ENCODE results near the gene EGFLAM. TPM values are rescaled to one million over a fixed set of nuclear protein-coding genes. Genes with fewer than 3 reads are reported as not detected.

Gene EGFLAM
- total RNA-seq, 1 experiment from 2014 or later, result 9.3 TPM

GRCh38 chr5:38339446-38339845 lies 81.1 kb downstream of the EGFLAM start:
- no peaks in the 10 kb centered on the region for H3K27me3 Mint-ChIP-seq (ENCODE audit: insufficient read depth, unreplicated experiment)
- no peak overlapping the region for H3K27ac Mint-ChIP-seq (ENCODE audit: low read depth, unreplicated experiment)
- H3K4me3 Mint-ChIP-seq (ENCODE audit: unreplicated experiment), result no peak overlapping the region
- intact Hi-C loops (cut with micrococcal nuclease), result no loop called here
- TF ChIP-seq CTCF (IDR thresholded peaks at IDR 0.05; ENCODE audit: unreplicated experiment), result no peak
- ChIA-PET CTCF (interaction anchor here (1.0 kb wide), 1 partner anchor 43 kb away, joined by 4 read pairs; no protein-coding TSS in a partner anchor), POLR2A (interaction anchor here (0.7 kb wide), 1 partner anchor 625 kb away, joined by 3 read pairs; no protein-coding TSS in a partner anchor)
- no peaks in the 10 kb centered on the region for H3K9me3 Mint-ChIP-seq (ENCODE audit: unreplicated experiment)
- H3K4me1 Mint-ChIP-seq (ENCODE audit: insufficient read depth, unreplicated experiment), result no peaks in the 10 kb centered on the region
- H3K36me3 Mint-ChIP-seq (ENCODE audit: insufficient read depth, unreplicated experiment), result no peaks in the 10 kb centered on the region
- BruUV-seq (replicated peaks), result no TSS peak
- DNase-seq (ENCODE audit: unreplicated experiment), result no peak

- TF ChIP-seq CTCF (IDR thresholded peaks at IDR 0.05; ENCODE audit: unreplicated experiment), result no peak
- POLR2A ChIA-PET, result interaction anchor here (1.2 kb wide), 1 partner anchor 12 kb away, joined by 3 read pairs; no protein-coding TSS in a partner anchor
- CTCF ChIA-PET, result no interaction called here
- intact Hi-C loops (cut with micrococcal nuclease), result no loop called here
- BruUV-seq (replicated peaks), result no TSS peak
- Mint-ChIP-seq H3K9me3 (ENCODE audit: unreplicated experiment) (no peaks in the 10 kb centered on the region), H3K27ac (ENCODE audit: low read depth, unreplicated experiment) (no peak overlapping the region), H3K4me1 (ENCODE audit: insufficient read depth, unreplicated experiment) (no peaks in the 10 kb centered on the region), H3K27me3 (ENCODE audit: insufficient read depth, unreplicated experiment) (no peaks in the 10 kb centered on the region), H3K4me3 (ENCODE audit: unreplicated experiment) (no peak overlapping the region), H3K36me3 (ENCODE audit: insufficient read depth, unreplicated experiment) (no peaks in the 10 kb centered on the region)
- no peak for DNase-seq (ENCODE audit: unreplicated experiment)
These were observed 82.7 kb downstream of the EGFLAM start for GRCh38 chr5:38341056-38341455.

- no peaks in the 10 kb centered on the region for H3K9me3 Mint-ChIP-seq (ENCODE audit: unreplicated experiment)
- no peak for DNase-seq (ENCODE audit: unreplicated experiment)
- no peak overlapping the region for H3K27ac Mint-ChIP-seq (ENCODE audit: low read depth, unreplicated experiment)
- CTCF ChIA-PET, result interaction anchor here (0.7 kb wide), 1 partner anchor 38 kb away, joined by 3 read pairs; no protein-coding TSS in a partner anchor
- no peaks in the 10 kb centered on the region for H3K27me3 Mint-ChIP-seq (ENCODE audit: insufficient read depth, unreplicated experiment)
- no peak overlapping the region for H3K4me3 Mint-ChIP-seq (ENCODE audit: unreplicated experiment)
- TF ChIP-seq CTCF (IDR thresholded peaks at IDR 0.05; ENCODE audit: unreplicated experiment), result no peak
- no peaks in the 10 kb centered on the region for H3K36me3 Mint-ChIP-seq (ENCODE audit: insufficient read depth, unreplicated experiment)
- BruUV-seq (replicated peaks), result no TSS peak
- H3K4me1 Mint-ChIP-seq (ENCODE audit: insufficient read depth, unreplicated experiment), result no peaks in the 10 kb centered on the region
- POLR2A ChIA-PET, result interaction anchor here (1.2 kb wide), 1 partner anchor 12 kb away, joined by 3 read pairs; no protein-coding TSS in a partner anchor
- intact Hi-C loops (cut with micrococcal nuclease), result no loop called here
These were observed 83.3 kb downstream of the EGFLAM start for GRCh38 chr5:38341641-38342040.

- DNase-seq (ENCODE audit: unreplicated experiment), result no peak
- POLR2A ChIA-PET, result interaction anchor here (1.2 kb wide), 1 partner anchor 13 kb away, joined by 3 read pairs; no protein-coding TSS in a partner anchor
- Mint-ChIP-seq H3K27me3 (ENCODE audit: insufficient read depth, unreplicated experiment) (no peaks in the 10 kb centered on the region), H3K4me1 (ENCODE audit: insufficient read depth, unreplicated experiment) (peaks cover 3% of the 10 kb centered on the region), H3K9me3 (ENCODE audit: unreplicated experiment) (no peaks in the 10 kb centered on the region), H3K4me3 (ENCODE audit: unreplicated experiment) (no peak overlapping the region), H3K36me3 (ENCODE audit: insufficient read depth, unreplicated experiment) (no peaks in the 10 kb centered on the region), H3K27ac (ENCODE audit: low read depth, unreplicated experiment) (no peak overlapping the region)
- TF ChIP-seq CTCF (IDR thresholded peaks at IDR 0.05; ENCODE audit: unreplicated experiment), result no peak
- intact Hi-C loops (cut with micrococcal nuclease), result no loop called here
- CTCF ChIA-PET, result interaction anchor here (0.7 kb wide), 1 partner anchor 39 kb away, joined by 3 read pairs; no protein-coding TSS in a partner anchor
- BruUV-seq (replicated peaks), result no TSS peak
These were observed 83.9 kb downstream of the EGFLAM start for GRCh38 chr5:38342261-38342660.

Data from MCF 10A (cell line).